HG02610 (cell line): ENCODE results near the gene NCAPD2.
"Not testable (repeated sequence)": the region's sequence is repeated elsewhere in the genome, so short reads cannot be mapped to it uniquely, and the experiment has no call there.

ENCODE experiments used
- ATAC-seq: cut with Tn5 transposase; IDR thresholded peaks from one replicate; pipeline ENCODE4 v1.9.1; 2021; ENCODE audit warnings: mild to moderate bottlenecking, moderate library complexity; ENCODE audit not compliant: unreplicated experiment

The NCAPD2 gene

GRCh38 chr12:6494258-6494743 is 399 bp downstream of the NCAPD2 start:
- no peak for ATAC-seq

GRCh38 chr12:6494968-6495367 is 1.1 kb downstream of the NCAPD2 start:
- ATAC-seq, result no peak

GRCh38 chr12:6497291-6497690 is 3.4 kb downstream of the NCAPD2 start:
- ATAC-seq, result not testable (repeated sequence)

GRCh38 chr12:6500466-6500865 is 6.6 kb downstream of the NCAPD2 start:
- no peak for ATAC-seq

- ATAC-seq, result no peak
These were observed 13.4 kb downstream of the NCAPD2 start for GRCh38 chr12:6507102-6507998.

GRCh38 chr12:6508087-6508486 is 14.2 kb downstream of the NCAPD2 start:
- no peak for ATAC-seq

- ATAC-seq, result no peak
These were observed 26.3 kb downstream of the NCAPD2 start for GRCh38 chr12:6520186-6520585.

- ATAC-seq, result no peak
These were observed 28.3 kb downstream of the NCAPD2 start for GRCh38 chr12:6522193-6522592.

GRCh38 chr12:6523708-6524107 is 29.8 kb downstream of the NCAPD2 start:
- no peak for ATAC-seq

GRCh38 chr12:6524648-6525047 is 30.7 kb downstream of the NCAPD2 start:
- no peak for ATAC-seq

- ATAC-seq, result no peak
These were observed 32.3 kb downstream of the NCAPD2 start for GRCh38 chr12:6526201-6526600.

- no peak for ATAC-seq
These were observed 33.0 kb downstream of the NCAPD2 start for GRCh38 chr12:6526766-6527525.

- ATAC-seq, result no peak
These were observed 33.8 kb downstream of the NCAPD2 start for GRCh38 chr12:6527711-6528110.

- no peak for ATAC-seq
These were observed 34.8 kb downstream of the NCAPD2 start for GRCh38 chr12:6528539-6529235.

GRCh38 chr12:6529291-6529737 is 35.4 kb downstream of the NCAPD2 start:
- no peak for ATAC-seq

GRCh38 chr12:6530576-6531260 is 36.8 kb downstream of the NCAPD2 start:
- no peak for ATAC-seq

GRCh38 chr12:6532051-6532926 is 38.4 kb downstream of the NCAPD2 start:
- no peak for ATAC-seq

GRCh38 chr12:6532927-6533652 is 39.2 kb downstream of the NCAPD2 start:
- peak; percentile 13 for ATAC-seq

- peak; percentile 5 for ATAC-seq
These were observed 39.7 kb downstream of the NCAPD2 start for GRCh38 chr12:6533653-6533922.
